Glomerular visceral epithelial cell (primary cell): ENCODE results near the gene VPS39.

Source experiments
- DNase-seq: peaks from one replicate; pipeline ENCODE4 v3.0.0-alpha.2; 2016; ENCODE audit errors: extremely low spot score

Gene VPS39

DNA sequence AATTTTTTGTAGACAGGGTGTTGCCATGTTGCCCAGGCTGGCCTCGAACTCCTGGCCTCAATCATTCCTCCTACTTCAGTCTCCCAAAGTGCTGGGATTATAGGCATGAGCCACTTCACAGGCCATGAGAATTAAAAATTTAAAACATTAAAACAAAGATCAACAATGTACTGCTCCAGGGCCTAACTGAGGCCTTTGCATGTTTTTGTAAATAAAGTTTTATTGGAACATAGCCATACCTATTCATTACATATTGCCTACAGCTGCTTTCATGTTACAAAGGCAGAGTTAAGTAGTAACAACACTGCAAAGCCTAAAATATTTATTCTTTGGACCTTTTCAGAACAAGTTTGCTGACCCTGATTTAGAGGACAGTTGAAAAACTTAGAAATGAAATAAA lies 9.6 kb downstream of the VPS39 start:
- no peak for DNase-seq

DNA sequence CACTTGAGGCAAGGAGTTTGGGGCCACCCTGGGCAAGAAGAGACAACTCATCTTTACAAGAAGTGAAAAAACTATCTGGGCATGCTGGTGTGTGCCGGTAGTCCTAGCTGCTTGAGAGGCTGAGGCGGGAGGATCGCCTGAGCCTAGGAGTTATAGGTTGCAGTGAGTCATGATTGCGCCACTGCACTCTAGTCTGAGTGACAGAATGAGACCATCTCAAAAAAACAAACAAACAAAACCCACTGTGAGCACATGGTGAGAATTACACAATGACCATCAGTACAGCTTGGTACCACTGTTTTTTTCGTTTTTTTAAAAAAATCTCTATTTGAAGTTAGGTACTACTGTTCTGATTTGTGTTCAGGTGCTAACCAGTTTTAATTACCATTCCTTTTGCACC lies 13.6 kb downstream of the VPS39 start:
- DNase-seq: no peak

DNA sequence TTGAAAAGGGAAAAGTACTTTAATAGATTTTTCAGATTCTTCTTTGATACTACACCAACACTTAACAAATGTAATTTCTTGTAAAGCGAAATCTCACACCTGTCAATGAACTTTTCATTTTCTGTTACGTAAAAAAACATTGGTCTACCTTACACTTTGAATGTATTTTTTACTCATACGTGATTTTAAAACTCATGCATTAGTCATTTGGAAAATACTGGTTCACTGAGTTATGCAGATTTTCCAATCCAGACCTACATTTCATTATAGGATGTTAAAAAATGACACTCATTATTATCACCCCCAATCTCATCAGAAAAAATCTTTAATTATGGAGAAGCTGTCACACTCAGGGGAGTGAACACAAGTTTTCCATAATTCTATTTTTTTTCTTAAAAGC lies 14.7 kb downstream of the VPS39 start:
- DNase-seq: no peak

DNA sequence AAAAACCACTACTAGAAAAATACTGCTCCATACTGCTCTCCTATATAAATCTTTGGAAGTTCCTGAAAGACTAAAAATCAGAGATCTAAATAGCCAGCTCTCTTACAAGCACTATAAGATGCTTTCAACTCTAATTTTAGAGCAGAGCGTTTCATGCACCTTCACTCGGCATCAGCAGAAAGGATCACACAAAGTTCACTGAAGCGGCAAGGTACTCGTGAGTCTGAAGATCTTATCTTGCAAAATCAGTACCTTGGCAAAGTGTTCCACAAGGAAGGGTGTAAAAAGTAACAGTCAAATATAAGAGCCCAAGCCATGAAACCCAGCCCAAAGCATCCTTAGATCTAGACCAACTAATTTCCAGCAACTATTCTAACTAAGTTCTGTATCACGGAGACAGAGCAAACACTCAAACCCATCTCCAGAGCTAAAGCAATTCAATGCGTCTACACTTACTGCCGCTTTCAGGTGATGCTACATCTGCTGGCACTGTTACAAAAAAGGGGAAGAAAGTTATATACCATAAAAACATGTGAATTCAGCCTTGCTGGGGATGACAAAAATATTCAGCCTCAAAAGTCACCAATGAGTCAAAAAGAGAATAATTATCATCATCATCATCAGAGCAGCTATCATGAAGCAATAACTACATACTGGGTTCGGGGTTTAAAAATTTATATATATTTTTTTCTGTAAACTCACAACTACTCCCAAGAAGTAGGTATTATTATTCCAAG lies 16.3 kb downstream of the VPS39 start:
- DNase-seq: no peak

DNA sequence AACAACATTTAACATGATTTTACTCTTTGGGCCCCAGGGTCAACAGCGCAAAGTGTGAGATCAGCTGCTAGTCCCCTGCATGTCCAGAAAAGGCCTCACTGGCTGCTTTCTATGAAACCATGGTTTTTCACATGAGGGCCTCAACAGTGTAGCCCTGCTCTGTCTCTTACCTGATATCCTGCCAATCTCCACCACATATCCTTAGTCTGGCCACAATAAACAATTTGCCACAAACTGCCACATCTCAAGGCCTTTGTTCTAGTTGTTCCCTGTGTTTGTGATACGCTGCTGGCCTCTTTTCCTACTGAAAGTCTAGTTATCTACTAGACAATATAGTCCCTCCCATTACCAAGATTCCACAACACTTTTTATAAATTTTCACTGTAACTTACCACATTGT lies 17.7 kb downstream of the VPS39 start:
- DNase-seq: no peak

DNA sequence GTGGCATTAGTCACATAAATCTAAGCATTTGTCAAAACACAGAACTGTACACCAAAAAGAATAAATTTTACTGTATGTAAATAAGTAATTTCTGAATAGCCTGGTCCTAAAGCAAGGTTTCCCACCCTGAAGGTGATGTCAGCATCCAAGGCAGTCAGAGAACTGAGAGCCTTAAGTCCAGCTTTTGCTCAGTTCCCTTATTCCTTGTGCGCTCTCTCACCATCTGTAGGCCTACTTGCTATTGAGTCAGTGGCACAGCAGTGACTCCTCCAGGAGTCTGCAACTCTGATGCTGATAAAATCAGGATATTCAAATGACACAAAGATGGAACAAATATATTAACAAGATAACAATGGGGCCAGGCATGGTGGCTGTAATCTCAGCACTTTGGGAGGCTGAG lies 22.3 kb downstream of the VPS39 start:
- no peak for DNase-seq

DNA sequence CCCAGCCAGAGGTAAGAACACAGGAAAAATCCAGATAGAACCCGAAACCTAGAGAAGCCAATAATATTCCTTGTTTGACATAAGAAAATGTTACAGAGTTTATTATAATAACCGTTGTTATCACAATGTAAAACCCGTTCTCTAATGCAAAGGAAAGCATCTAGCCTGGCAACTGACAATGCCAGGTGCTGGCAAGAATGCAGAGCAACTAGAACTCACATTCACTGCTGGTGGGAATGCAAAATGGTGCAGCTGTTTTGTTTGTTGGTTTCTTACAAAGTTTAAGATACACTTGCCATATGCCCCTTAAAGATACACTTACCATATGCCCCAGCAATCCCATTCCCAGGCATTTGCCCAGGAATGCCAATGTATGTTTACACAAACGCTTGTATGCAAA lies 23.4 kb downstream of the VPS39 start:
- no peak for DNase-seq

DNA sequence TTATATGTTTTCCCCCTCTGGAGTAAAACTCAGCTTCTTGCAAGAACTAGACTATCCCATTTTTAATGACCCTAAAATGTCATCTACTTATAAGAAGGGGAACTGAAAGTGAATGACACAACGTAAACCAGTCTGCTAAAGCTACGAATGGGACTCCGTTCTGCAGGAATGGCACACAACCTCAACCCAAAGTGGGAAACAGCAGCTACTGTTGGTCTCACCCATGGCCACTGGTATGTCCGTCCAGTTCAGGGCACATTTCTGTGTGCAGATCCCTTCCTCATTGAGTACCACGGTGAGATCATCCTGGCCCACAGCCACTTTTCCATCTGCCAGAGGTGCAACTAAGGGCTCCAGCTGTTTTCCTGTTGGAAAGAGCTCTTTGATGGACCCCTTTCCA lies 23.8 kb downstream of the VPS39 start:
- DNase-seq: no peak

DNA sequence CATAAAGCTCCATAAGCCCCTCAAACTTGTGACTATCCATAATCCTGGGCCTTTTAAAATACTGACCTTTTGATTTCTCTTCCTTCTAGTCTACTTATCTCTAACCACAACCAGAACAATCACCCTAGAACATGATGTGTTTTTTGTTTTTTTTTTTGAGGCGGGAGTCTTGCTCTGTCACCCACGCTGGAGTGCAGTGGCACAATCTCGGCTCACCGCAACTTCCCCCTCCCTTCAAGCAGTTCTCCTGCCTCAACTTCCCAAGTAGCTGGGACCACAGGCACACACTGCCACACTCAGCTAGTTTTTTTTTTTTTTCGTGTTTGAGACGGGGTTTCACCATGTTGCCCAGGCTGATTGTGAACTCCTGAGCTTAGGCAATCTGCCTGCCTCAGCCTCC lies 25.1 kb downstream of the VPS39 start:
- no peak for DNase-seq

DNA sequence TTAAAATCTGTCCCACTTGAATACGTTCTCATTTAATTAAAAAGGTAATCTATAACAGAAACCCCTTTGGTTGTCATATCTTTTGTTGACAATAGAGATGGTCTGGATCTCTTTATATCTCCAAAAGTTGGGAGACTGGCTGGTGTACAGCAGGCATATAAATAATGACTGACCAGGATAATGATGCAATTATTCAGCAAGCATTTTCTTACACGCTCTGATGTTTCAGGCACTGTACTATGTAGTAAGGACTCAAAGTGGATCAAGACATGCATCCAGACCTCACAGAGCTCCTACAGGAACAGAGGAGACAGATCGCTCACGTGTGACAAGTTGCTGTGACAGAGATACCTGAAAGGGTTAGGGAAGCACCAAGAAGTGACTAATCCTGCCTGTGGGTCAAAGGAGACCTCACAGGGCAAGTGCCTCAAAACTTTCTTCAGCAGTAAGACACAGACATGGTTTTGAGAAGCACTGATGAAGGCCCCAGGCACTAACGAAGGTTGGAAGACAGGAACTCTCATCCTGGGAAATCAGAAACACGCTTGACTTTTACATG lies 25.7 kb downstream of the VPS39 start:
- no peak for DNase-seq

DNA sequence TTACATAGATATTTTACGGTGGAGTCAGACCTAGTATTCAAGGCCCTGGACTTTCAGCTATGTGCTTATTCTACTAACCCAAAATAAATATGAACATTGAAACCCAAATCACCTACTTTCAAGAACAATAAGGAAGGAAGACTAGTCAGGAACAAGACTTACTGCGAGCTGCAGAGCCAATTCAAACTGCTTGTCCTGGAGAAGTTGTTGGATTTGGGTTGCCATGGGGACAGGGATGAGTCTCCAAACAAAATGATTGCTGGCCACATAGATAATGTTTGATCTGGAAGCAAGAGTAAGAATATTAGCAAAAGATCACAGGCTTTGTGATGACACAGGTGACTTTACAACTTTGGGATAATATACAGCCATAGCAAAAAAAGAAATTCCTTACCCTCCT lies 30.0 kb downstream of the VPS39 start:
- no peak for DNase-seq

DNA sequence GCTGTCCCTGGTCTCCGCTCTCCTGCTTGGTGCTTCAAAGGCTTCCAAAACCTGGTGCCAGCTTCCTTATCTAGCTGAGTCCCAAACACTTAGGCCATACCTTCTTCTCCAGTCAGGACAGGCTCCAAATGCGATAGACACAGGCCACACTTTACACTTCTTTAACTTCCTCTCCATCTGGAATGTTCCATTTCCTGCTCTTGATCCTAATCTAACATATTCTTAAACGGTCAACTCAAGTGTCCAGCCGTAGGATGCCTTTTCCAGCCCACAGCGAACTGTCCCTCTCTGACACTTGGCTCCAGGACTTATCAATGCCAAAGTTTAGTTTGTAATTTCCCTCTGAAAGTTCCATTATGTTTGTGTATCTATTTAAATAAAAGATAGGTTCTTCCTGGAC lies 32.4 kb downstream of the VPS39 start:
- DNase-seq: no peak

DNA sequence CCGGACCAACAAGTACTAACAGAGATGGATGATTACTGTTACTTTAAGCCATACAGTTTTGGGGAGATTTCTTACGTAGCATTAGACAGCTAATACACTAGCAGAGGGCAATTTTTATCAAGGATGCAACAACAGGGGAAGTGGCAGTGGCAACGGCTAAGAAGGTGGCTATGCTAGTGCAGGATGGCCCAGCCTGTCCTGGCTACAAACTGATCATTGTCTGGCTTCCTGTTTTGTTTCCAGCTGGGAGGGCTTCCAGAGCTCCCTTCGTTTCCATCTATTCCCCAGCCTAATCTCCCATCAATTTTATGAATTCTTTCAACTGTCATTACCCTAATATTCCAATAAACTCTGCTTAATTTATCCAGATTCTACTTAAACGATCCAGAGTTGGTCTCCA lies 35.6 kb downstream of the VPS39 start:
- DNase-seq: no peak

DNA sequence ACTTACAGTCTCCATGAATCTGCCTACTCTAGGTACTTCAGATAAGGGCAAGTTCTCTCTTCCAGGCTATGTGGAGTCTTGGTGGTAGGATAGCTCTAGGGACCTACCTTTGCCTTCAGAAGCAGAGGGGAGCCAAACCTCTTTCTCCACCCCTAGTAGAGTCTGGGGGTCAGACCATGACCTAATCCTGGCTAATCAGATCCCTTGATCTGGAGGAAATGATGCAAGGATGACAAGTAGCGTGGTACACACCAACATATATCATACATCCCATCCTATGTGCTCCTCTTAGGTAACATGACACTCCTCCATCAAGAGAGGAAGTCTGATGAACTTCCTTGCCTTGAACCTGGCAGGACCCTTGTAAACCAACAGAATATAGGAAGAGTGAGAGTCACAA lies 36.3 kb downstream of the VPS39 start:
- DNase-seq: no peak

DNA sequence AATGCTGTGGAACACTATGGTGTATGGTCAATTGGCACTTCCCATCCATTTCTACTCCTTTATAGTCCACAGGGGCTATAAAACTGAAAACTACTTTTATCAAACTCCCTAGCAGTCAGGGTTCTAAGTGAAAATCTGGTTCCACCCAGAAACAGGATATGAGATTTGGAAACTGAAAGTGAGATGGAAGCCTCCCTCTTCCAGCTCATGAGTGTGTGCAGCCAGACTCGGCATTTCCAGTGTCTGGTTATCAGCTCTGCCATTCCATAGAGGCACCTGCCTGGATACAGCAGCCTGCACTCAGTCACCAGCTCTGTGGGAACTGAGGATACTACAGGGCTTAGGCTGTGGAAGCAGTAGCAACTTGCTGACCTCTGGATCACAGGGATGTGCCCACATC lies 37.0 kb downstream of the VPS39 start:
- no peak for DNase-seq

DNA sequence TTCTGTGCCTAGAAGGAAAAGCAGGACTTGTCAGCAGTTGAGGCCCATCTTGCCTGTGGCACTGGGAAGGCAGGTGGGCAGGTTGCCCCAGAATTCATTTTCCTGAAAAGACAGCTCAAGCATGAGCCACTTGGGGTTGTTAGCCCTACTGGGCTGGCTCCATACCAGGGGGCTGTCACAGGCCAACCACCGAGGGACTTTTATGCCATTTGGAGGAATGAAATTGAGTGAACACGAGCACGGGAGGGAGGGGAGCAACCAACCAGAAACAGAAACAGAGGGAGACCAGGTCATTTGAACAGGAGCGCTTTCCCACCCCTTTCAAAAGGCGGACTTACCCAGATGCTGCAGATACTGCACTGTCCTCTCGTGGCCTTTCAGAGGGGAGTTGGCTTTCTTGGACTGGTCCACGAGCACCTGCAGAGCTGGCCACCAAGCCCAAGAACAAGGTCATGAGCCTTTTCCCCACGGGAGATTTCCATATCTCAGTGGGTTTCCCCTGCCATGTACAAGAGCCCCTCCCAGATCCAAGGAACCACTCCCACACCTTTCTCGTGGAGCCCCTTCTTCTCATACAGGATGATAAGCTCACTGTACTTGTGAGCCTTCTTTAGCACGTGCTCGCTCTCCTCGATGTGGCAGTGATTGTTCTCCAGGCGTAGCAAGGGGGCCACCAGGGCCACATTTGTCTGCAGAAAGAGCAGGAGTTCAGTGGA lies 41.7 kb downstream of the VPS39 start:
- DNase-seq: no peak

DNA sequence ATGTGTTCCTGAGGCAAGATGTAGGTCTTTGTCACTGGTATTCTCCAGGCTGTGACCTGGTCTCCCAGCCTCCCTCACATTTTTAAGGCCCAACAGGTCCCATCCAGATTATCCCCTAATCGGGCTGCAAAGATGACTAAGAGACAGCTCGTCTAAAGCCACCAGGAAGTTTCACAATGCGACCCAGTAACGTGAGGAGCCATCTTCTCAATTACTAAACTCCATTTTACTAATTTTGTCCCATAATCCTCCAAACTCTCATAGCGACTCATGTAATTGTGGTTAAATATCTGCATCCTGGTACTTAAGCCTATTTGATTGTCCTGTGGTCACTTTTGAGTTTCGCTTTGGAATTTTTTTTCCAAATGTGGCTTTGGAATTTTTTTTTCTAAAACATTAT lies 43.0 kb downstream of the VPS39 start:
- no peak for DNase-seq

DNA sequence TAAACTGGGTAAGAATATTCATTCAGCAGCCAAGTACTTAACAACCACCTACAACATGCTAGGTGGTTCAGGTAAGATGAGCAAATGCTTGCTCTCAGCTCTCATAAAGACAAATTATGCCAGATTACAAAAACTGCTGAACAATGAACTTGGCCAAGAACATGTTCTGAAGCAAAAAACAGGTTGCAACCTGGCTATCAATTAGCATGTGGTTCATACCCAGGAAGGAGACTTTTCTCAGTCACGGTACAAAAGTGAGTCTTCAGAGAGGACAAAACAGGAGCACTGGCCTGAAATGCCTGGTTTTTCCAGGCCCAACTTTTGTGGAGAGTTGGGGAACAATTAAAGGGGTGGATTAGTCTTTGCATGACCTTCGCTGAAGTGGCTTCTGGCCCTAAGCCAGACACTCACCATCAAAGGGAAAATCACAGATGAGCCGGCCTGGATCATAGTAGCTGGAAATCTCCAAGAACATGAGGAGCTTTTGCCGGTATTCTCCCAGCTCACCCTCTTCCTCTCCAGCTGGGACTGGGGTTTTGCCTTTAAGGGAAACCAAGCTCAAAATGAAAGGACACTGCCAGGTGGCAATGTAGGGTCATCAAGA lies 44.1 kb downstream of the VPS39 start:
- DNase-seq: no peak

DNA sequence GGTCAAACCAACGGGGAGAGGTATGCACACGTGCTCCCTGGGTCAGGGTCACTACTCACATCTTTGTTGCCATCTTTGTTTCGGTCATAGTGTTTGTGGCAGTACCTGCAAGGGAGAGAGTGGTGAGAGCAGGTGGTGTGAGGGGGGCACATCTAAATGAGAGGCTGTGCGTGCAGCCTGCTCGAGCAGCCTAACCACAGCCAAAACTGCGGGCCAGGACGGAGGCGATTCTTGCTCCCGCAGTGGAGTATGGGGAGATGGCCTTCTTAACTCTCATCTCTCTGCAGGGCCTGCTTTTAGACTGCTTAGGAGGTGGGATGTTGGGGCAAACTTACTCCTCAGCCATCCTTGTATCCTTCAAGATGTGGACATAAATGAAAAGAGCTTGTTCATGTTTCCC lies 44.8 kb downstream of the VPS39 start:
- no peak for DNase-seq

DNA sequence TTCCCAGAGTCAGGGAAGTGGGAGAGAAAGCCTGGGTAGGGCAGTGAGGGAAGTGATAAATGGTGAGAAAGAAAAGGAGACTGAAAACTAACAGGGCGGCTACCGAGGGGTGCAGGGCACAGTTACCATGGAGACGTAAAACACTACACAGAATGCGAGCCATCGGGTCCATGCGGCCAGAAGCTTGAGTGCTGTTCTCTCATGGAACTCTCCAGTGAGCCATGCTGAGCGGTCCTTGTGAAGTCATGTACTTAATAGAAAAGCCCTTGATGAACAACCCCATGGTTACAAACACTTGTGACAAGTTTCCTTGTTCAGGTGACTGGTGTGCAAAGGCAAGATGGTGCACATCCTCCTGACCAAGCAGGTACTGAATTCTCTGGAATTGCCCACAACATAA lies 48.0 kb downstream of the VPS39 start:
- DNase-seq: no peak

DNA sequence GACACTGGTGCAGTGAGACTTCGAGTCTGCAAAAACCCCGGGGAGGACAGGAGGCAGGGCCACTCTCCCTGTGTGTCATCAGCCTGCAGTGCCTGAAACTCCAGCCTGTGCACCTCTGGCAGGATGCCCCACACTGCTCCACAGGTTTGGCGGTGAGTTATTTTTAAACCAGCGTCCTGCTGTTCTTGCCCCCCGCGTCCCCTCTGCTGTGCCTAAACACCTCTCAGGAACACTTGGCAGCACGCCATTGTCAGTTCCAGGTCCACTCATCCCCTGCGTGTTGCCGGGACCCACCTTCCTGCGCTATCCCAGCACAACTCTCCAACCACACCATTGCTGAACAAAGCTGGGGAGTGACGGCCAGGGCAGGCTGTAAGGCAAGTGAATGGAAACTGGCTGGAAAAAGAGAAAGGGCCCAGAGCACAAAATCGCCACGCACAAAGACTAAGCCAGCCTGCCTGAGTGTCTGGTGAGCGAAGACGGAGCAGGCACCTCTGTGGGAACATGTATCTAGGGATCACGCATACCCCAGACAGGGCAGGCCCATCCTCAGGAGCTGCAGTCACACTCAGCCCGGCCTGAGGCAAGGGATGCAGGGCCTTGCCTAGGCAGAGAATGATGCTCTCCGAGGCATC lies 48.6 kb downstream of the VPS39 start:
- DNase-seq: no peak

DNA sequence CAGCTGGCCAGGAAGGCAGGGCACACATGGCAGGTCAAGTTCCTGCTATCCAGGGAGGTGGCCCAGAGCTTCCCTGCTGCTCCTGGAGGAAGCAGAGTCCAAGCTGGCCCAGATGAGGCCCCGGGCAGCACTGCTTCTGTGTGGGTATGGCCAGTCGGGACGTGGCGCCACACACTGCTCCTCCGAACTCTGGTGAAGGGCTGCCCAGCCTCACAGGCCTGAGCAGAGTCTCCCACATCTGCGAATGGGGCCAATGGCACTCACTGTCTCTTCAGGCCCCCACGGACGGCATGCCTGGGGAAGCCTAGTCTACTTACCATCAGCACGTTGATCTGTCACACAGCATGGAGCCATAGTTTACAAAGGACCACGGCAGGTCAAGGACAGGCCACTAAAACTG lies 49.2 kb downstream of the VPS39 start:
- DNase-seq: no peak
